Measurements from ENCODE around the gene LRCH4. TPM values are rescaled to one million over a fixed set of nuclear protein-coding genes. Genes with fewer than 3 reads are reported as not detected.

The LRCH4 gene
- total RNA-seq, 6 donors from 2014 or later, result 88.5 to 493 (median 121) TPM

GRCh38 chr7:100588438-100588837, 2.5 kb upstream of the LRCH4 start:
- Histone ChIP-seq H3K9me3 (no peaks in the 10 kb centered on the region), H3K4me1 (peaks cover 18 to 37% (median 29%) of the 10 kb centered on the region in 4 donors), H3K27me3 (no peaks in the 10 kb centered on the region), H3K36me3 (no peaks in the 10 kb centered on the region), H3K4me3 (no peak overlapping the region), H3K27ac (no peak overlapping the region)
- no peak for ATAC-seq (ENCODE audit: low FRiP score in 2 of 2)
- DNase-seq, result no peak
- TF ChIP-seq EP300 (IDR thresholded peaks at IDR 0.05) (no peak), POLR2A (IDR thresholded peaks at IDR 0.05) (no peak), CTCF (IDR thresholded peaks at IDR 0.05) (peak in 5 of 6 experiments; percentile 10 to 38 (median 28))
- 55 to 80% methylated on average over 1 of the region's 1 CpG for WGBS, 2 donors

DNA sequence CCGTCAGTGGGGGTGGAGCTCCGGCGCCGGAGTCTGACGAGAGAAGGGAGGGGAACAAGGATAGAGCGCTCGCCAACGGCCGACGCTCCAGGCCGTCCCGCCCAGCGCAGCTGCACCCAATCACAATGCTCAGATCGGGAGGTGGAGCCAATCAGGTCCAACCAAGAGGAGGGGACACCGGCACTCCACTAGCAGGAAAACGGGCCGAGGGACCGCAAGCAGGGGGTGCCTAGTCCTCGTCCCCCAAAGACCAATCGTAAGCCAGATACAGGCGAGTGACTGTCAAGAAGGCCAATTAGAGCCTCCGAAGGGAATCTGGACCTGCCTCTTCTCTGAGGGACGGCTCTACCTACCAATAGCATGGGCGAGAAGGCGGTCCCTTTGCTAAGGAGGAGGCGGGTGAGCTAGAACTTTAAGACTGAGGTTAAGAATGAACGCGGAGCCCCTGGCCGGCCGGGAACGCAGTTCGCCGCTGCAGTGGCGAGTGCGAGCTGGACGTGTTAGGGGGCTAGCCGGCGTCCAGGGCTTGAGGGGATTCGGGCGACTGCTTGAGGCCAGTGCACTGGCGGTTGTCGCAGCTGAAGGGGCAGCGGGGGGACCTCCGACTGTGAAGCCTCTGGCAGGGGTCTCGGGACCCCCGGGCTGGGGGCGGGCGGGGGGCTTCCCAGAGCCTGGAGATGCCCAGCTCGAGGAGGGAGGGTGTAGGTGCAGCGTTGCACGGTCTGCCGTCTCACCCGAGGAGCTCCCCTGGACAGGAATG, 517 bp upstream of the LRCH4 start, which contains the start of gene FBXO24:
TSS of gene FBXO24 (plus strand) at position 63 of the 760 bp plus-strand sequence. CDS start at position 361, 298 bp downstream.
- Histone ChIP-seq H3K4me1 (peaks cover 34 to 56% (median 48%) of the 10 kb centered on the region in 4 donors), H3K27ac (peak within 1 kb of the TSS; percentile 96 to 100 (median 98)), H3K4me3 (peak within 1 kb of the TSS; percentile 85 to 98 (median 88)), H3K36me3 (peaks cover 6 to 13% (median 10%) of the 10 kb centered on the region in 4 donors), H3K27me3 (no peaks in the 10 kb centered on the region), H3K9me3 (no peaks in the 10 kb centered on the region)
- peak in 1 of 6 experiments; percentile 7 for TF ChIP-seq CTCF (IDR thresholded peaks at IDR 0.05)
- no peak for TF ChIP-seq EP300 (IDR thresholded peaks at IDR 0.05)
- TF ChIP-seq POLR2A (IDR thresholded peaks at IDR 0.05), result no peak
- peak in 1 of 2 donors; percentile 4 for TF ChIP-seq POLR2AphosphoS5 (IDR thresholded peaks at IDR 0.05)
- DNase-seq (peak; percentile 98 to 99), ATAC-seq (ENCODE audit: low FRiP score in 2 of 2) (peak; percentile 94 to 97)
- 0% methylated on average over 20 to 31 of the region's 53 CpGs for WGBS, 2 donors

DNA sequence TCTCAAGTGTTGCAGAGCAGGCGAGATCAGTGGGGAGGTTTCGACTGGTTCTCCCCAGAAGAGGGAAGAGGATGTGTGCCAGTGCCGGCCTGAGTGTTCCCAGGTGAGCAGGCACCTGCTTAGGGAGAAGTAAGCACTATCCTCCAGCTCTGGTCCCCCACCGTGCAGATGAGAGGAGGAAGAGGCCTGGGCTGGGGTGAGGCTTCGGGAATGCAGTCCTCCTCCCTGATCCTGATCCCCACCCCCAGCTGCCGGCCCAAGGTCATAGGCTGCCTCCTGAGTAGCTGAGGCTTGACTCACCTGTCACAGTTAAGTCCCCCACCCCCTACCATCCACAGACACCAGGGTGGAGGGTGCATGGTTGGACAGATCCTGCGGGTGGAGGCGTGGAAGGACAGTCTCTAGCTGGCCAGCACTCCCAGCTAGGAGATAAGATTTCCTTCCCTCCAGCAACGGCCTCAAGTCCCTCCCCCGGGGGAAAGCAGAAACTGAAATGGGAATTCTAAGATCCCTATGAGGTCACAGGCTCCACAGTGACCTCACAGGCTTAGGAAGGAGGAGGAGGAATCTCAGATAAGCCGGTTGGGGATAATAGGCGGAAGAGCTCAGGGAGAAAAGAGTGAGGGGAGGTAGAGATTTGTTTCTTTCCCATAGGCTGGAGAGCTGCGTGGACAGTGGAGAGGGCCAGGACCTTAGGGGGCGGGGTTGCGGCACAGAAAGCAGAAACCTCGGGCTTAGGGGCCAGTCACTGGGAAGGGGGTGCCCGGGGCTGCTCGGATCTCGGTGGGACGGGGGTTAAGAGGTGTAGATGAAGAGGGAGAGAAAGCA, 1.0 kb downstream of the LRCH4 start:
- H3K4me1 ChIP-seq, result peaks cover 34 to 59% (median 45%) of the 10 kb centered on the region in 4 donors

More for the DNA sequence above, 1.0 kb downstream of the LRCH4 start:
- TF ChIP-seq EP300 (IDR thresholded peaks at IDR 0.05), result no peak
- TF ChIP-seq POLR2AphosphoS5 (IDR thresholded peaks at IDR 0.05), result peak in 1 of 2 donors; percentile 37
- peak in 1 of 4 donors; percentile 4 for TF ChIP-seq POLR2A (IDR thresholded peaks at IDR 0.05)
- TF ChIP-seq CTCF (IDR thresholded peaks at IDR 0.05), result no peak
- Histone ChIP-seq H3K36me3 (peaks cover 14 to 27% (median 22%) of the 10 kb centered on the region in 4 donors), H3K4me3 (peak overlapping the region; percentile 85 to 98 (median 88)), H3K27me3 (no peaks in the 10 kb centered on the region), H3K27ac (peak overlapping the region; percentile 96 to 100 (median 98)), H3K9me3 (no peaks in the 10 kb centered on the region)
- WGBS, 2 donors, result 1 to 2% methylated on average over 18 to 19 of the region's 20 CpGs
- ATAC-seq (ENCODE audit: low FRiP score in 2 of 2), result no peak
- DNase-seq, result peak in 1 of 2 donors; percentile 69

Measured in upper lobe of left lung (tissue), 6 donors.